ENCODE results near the gene RRAGD. TPM values are rescaled to one million over a fixed set of nuclear protein-coding genes. Genes with fewer than 3 reads are reported as not detected.

Gene RRAGD
- total RNA-seq, 1 donor, result 3.3 TPM

- Histone ChIP-seq H3K27me3 (ENCODE audit: insufficient read depth, low read length) (no peaks in the 10 kb centered on the region), H3K36me3 (ENCODE audit: insufficient read depth, low read length) (peaks cover 54% of the 10 kb centered on the region), H2AFZ (ENCODE audit: low read length) (no peak overlapping the region), H3K4me1 (ENCODE audit: insufficient read depth, low read length) (no peaks in the 10 kb centered on the region), H4K20me1 (ENCODE audit: insufficient read depth, low read length) (no peaks in the 10 kb centered on the region), H3K27ac (ENCODE audit: low read depth, low read length) (no peak overlapping the region), H3K9me3 (ENCODE audit: low read depth, low read length) (no peaks in the 10 kb centered on the region), H3K4me3 (ENCODE audit: insufficient read depth, low read length) (no peak overlapping the region), H3K79me2 (ENCODE audit: insufficient read depth, low read length) (no peaks in the 10 kb centered on the region), H3K4me2 (ENCODE audit: insufficient read depth, low read length) (no peak overlapping the region)
- DNase-seq (ENCODE audit: insufficient read length, low spot score, missing footprints), result no peak
- TF ChIP-seq CTCF (IDR thresholded peaks at IDR 0.05; ENCODE audit: extremely low read depth, low read depth, low read length), result no peak
Measured at GRCh38 chr6:89335164-89335563, 76.9 kb downstream of the RRAGD start.

GRCh38 chr6:89330910-89331309 is 81.2 kb downstream of the RRAGD start:
- Histone ChIP-seq H3K36me3 (ENCODE audit: insufficient read depth, low read length) (peaks cover 53% of the 10 kb centered on the region), H3K4me3 (ENCODE audit: insufficient read depth, low read length) (no peak overlapping the region), H3K9me3 (ENCODE audit: low read depth, low read length) (no peaks in the 10 kb centered on the region), H3K4me1 (ENCODE audit: insufficient read depth, low read length) (no peaks in the 10 kb centered on the region), H2AFZ (ENCODE audit: low read length) (no peak overlapping the region), H3K27me3 (ENCODE audit: insufficient read depth, low read length) (no peaks in the 10 kb centered on the region), H3K79me2 (ENCODE audit: insufficient read depth, low read length) (no peaks in the 10 kb centered on the region), H3K4me2 (ENCODE audit: insufficient read depth, low read length) (no peak overlapping the region), H3K27ac (ENCODE audit: low read depth, low read length) (no peak overlapping the region), H4K20me1 (ENCODE audit: insufficient read depth, low read length) (no peaks in the 10 kb centered on the region)
- DNase-seq (ENCODE audit: insufficient read length, low spot score, missing footprints), result no peak
- no peak for TF ChIP-seq CTCF (IDR thresholded peaks at IDR 0.05; ENCODE audit: extremely low read depth, low read depth, low read length)

- H3K79me2 ChIP-seq (ENCODE audit: insufficient read depth, low read length), result no peaks in the 10 kb centered on the region
- H4K20me1 ChIP-seq (ENCODE audit: insufficient read depth, low read length), result no peaks in the 10 kb centered on the region
Measured at GRCh38 chr6:89328976-89329375, 83.1 kb downstream of the RRAGD start.

GRCh38 chr6:89324304-89324703 is 87.8 kb downstream of the RRAGD start:
- no peak for TF ChIP-seq CTCF (IDR thresholded peaks at IDR 0.05; ENCODE audit: extremely low read depth, low read depth, low read length)
- H3K27me3 ChIP-seq (ENCODE audit: insufficient read depth, low read length), result no peaks in the 10 kb centered on the region
- H4K20me1 ChIP-seq (ENCODE audit: insufficient read depth, low read length), result no peaks in the 10 kb centered on the region
- H3K27ac ChIP-seq (ENCODE audit: low read depth, low read length), result no peak overlapping the region
- H3K9me3 ChIP-seq (ENCODE audit: low read depth, low read length), result no peaks in the 10 kb centered on the region
- DNase-seq (ENCODE audit: insufficient read length, low spot score, missing footprints), result no peak
- peaks cover 15% of the 10 kb centered on the region for H3K36me3 ChIP-seq (ENCODE audit: insufficient read depth, low read length)
- no peak overlapping the region for H3K4me3 ChIP-seq (ENCODE audit: insufficient read depth, low read length)
- H3K4me2 ChIP-seq (ENCODE audit: insufficient read depth, low read length), result no peak overlapping the region
- no peaks in the 10 kb centered on the region for H3K79me2 ChIP-seq (ENCODE audit: insufficient read depth, low read length)
- no peaks in the 10 kb centered on the region for H3K4me1 ChIP-seq (ENCODE audit: insufficient read depth, low read length)
- no peak overlapping the region for H2AFZ ChIP-seq (ENCODE audit: low read length)

More at GRCh38 chr6:89328976-89329375, 83.1 kb downstream of the RRAGD start:
- Histone ChIP-seq H3K9me3 (ENCODE audit: low read depth, low read length) (no peaks in the 10 kb centered on the region), H3K27ac (ENCODE audit: low read depth, low read length) (no peak overlapping the region), H3K27me3 (ENCODE audit: insufficient read depth, low read length) (no peaks in the 10 kb centered on the region), H3K4me3 (ENCODE audit: insufficient read depth, low read length) (no peak overlapping the region), H2AFZ (ENCODE audit: low read length) (no peak overlapping the region), H3K4me1 (ENCODE audit: insufficient read depth, low read length) (no peaks in the 10 kb centered on the region), H3K4me2 (ENCODE audit: insufficient read depth, low read length) (no peak overlapping the region), H3K36me3 (ENCODE audit: insufficient read depth, low read length) (peaks cover 43% of the 10 kb centered on the region)
- DNase-seq (ENCODE audit: insufficient read length, low spot score, missing footprints), result no peak
- no peak for TF ChIP-seq CTCF (IDR thresholded peaks at IDR 0.05; ENCODE audit: extremely low read depth, low read depth, low read length)
